ENCODE results near the gene KRTAP12-3.
"Not testable (repeated sequence)": the region's sequence is repeated elsewhere in the genome, so short reads cannot be mapped to it uniquely, and the experiment has no call there.

DNA sequence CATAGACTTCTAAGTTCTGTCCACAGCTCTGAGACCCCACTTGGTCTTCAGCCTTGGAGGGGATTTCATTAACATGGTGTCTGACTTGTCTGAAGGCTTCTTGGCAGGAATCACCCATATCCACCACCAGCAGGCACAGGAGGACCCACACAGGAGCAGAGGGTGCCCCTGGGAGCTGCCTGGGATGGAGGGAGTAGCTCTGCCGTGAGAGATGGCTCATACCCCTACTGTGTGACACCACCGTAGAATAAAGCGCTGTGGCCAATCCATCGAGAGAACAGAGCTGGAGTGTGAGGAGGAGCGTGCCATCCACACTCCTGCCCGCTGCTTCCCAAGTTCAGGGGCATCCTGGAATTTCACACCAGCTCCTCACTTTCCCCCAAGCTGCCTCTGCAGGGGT, 27.3 kb downstream of the KRTAP12-3 start:
- TF ChIP-seq POLR2A, CTCF (IDR thresholded peaks at IDR 0.05): not testable (repeated sequence)

All from testis (tissue), 2 donors.